Measurements from ENCODE around the gene CAMSAP1.

The CAMSAP1 gene

GRCh38 chr9:135788576-135789300 is 118.6 kb downstream of the CAMSAP1 start:
- DNase-seq, result no peak

GRCh38 chr9:135787776-135788575 is 119.4 kb downstream of the CAMSAP1 start:
- DNase-seq, result no peak

DNA sequence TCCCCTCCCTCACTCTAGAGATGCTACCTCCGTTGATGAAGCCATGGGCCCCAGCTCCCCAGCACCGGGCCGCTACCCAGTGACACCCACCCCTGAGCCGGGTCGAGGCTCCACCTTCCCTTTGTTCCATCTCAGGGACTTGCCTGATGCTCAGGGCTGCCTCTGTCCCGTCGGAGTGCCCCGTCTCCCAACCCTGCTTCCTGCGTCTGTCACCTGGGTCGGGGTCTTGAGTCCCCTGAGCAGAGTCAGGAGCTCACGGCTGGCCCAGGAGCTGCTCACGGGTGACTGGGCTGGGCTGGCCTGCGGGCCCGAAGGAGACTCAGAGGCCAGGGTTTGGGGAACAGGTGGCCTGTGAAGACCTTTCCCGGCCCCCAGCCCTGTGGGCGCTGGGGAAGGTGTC is 120.0 kb downstream of the CAMSAP1 start:
- DNase-seq, result no peak

DNA sequence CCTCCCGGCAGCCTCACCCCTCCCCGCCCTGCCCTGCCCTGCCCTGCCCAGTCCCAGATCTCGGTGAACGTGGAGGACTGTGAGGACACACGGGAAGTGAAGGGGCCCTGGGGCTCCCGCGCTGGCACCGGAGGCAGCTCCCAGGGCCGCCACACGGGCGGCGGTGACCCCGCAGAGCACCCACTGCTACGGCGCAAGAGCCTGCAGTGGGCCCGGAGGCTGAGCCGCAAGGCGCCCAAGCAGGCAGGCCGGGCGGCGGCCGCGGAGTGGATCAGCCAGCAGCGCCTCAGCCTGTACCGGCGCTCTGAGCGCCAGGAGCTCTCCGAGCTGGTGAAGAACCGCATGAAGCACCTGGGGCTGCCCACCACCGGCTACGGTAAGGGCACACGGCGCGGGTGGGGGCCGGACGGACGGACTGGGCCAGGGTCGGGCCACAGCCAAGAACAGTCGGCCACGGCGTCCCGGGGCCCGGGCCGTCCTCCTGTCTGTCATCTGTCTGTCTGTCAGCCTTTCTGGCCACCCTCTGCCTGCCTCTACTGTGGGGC is 121.1 kb downstream of the CAMSAP1 start:
- no peak for DNase-seq

- no peak for DNase-seq
Observed at GRCh38 chr9:135785013-135785575, 122.3 kb downstream of the CAMSAP1 start.

DNA sequence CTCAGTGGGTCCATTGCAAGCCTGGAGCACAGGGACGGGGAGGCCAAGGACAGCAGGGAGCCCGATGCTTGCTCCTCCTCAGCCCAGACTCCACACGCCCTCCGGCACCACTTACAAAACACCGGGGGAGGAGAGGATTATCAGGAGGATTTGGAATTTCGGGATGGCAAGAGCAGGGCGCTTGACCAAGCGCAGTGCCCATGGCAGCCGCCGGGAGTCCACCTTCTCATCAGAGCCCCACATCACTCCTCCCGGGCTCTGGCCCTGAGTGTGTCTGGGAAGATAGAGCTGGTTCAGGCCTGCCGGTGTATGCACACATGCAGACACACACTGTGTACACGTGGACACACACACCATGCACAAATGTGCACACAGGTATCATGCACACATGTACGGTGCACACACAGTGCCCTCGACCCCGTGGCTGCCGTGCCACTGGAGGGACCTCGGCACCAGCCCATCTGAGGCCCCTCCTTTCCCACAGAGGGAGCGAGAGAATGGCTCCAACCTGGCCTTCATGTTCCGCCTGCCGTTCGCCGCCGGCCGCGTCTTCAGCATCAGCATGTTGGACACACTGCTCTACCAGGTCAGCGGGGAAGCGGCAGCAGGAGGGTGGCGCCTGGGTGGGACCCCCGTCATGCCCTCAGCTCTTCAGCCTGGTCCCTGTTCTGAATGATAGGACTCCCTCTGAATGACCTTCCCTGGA is 123.7 kb downstream of the CAMSAP1 start:
- DNase-seq, result no peak

DNA sequence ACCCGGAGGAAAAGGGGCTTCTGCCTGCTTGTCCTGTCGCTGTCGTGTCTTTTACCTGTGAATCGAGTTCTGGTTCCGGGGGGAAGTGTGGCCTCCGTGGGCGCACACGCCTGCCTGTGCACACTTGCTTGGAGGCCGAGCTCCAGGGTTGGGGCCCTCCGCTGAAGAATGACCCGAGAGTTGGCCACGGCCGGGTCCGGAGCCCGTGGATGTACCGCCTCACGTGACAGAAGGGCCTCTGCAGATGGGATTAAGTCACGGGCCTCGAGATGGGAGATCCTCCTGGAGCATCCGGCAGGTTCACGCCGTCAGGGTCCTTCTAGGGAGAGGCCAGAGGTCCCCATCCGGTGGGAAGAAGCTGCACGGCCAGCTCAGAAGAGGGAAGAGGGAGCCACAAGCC is 124.4 kb downstream of the CAMSAP1 start:
- no peak for DNase-seq

DNA sequence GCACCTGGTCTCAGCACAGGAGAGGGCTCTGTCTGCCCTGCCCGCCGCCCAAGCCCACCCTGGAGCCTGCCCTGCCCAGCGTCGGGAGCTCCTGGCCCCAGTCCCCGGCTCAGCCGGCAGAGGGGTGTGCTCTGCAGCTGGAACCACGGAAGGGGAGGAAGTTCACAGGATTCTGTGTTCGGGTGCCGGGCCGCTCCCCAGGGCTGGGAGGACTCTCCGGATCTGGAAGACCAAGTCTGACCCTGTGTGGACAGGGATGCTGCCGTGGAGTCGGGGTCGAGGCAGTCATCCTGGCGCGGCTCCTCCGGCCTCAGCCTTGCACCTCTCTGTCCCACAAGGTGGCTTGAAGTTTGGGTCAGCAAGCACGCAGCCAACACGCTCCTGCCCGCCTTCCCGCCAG is 126.7 kb downstream of the CAMSAP1 start:
- no peak for DNase-seq

- no peak for DNase-seq
Observed at GRCh38 chr9:135780086-135780485, 127.3 kb downstream of the CAMSAP1 start.

- no peak for DNase-seq
Observed at GRCh38 chr9:135779571-135779970, 127.8 kb downstream of the CAMSAP1 start.

GRCh38 chr9:135778421-135778820 is 128.9 kb downstream of the CAMSAP1 start:
- no peak for DNase-seq

DNA sequence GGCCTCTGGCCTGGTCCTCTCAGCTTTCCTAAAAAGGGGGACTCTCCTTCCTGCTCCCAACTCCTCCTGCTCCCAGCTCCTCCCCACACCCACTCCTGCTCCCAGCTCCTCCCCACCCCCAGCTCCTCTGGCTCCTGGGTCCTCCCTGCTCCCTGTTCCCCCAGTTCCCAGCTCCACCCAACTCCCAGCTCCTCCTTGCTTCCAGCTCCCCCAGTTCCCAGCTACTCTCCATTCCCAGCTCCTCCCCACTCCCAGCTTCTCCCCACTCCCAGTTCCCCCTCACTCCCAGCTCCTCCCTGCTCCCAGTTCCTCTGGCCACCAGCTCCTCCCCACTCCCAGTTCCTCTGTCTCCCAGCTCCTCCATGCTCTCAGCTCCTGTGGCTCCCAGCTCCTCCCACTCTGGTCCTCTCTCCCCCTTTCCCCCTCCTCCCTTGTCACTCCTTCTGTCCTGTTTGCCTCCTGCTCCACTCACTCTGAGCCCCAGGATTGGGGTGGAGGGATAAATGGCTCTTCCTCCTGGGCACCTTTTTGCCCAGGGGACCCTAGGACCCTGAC is 129.6 kb downstream of the CAMSAP1 start:
- DNase-seq, result no peak

- no peak for DNase-seq
Observed at GRCh38 chr9:135776893-135777622, 130.3 kb downstream of the CAMSAP1 start.

DNA sequence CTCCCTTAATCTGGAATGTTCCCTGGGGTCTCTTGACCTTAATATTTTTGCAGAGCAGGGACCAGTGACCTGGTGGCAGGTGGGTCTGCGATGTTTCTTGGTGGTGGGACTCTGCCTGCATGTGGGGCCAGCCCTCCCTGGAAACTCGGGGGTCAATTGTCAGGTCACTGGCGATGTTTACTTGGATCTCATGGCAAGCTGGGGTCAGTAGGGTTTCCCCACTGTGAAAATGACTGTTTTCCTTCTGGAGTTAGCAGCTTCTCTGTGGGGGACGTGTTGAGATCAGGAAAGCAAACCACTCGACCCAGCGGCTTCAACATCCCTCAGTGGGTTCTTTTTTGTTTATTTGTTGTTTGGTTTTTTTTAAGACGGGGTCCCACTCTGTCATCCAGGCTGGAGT is 131.4 kb downstream of the CAMSAP1 start:
- no peak for DNase-seq

GRCh38 chr9:135774794-135775525 is 132.4 kb downstream of the CAMSAP1 start:
- DNase-seq, result no peak

- DNase-seq, result no peak
Observed at GRCh38 chr9:135774239-135774747, 133.1 kb downstream of the CAMSAP1 start.

DNA sequence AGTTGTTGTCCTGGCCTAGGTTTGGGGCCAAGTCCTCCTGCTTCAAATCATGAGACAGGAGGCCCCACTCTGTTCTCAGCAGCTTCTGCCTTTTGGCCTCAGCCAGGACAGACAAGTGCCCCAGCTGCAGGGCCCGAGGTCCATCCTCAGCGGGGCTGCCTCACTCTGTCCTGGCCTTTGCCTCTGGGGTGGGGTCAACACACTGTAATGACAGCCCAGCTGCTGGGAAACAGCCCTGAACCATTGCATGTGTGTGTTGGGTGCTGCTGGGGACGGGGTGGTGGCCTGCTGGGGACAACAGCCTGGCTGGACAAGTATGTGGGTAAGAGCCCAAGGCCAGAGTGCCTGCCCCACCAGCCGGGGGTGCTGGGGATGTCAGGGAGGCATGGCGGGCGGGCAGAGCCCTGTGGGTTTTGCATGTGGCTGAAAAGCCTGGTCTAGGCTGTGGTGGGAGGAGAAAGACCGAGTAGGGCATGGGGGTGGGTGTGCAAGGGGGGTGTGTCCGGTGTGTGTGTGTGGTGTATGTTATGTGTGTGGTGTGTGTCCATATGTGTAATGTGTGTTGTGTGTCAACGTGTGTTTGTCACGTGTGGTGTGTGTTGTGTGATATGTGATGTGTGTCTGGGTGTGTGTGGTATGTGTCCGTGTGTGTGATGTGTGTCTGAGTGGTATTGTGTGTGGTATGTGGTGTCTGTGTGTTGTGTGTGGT is 133.7 kb downstream of the CAMSAP1 start:
- no peak for DNase-seq

GRCh38 chr9:135772702-135773493 is 134.4 kb downstream of the CAMSAP1 start:
- no peak for DNase-seq

GRCh38 chr9:135772056-135772646 is 135.2 kb downstream of the CAMSAP1 start:
- DNase-seq, result no peak

All from NCI-H524 treated with DMSO at 0.1 percent for 48 hours (cell line).